ENCODE results near the gene PRTN3.

- TF ChIP-seq POLR2A (IDR thresholded peaks at IDR 0.05), result no peak
- TF ChIP-seq CTCF (IDR thresholded peaks at IDR 0.05), result no peak
These were observed 36.0 kb downstream of the PRTN3 start for GRCh38 chr19:876780-877314.

Data from tibial nerve (tissue), 3 donors.